ENCODE measurements around the gene KBTBD13.
"Not testable (repeated sequence)": the region's sequence is repeated elsewhere in the genome, so short reads cannot be mapped to it uniquely, and the experiment has no call there.

The KBTBD13 gene

DNA sequence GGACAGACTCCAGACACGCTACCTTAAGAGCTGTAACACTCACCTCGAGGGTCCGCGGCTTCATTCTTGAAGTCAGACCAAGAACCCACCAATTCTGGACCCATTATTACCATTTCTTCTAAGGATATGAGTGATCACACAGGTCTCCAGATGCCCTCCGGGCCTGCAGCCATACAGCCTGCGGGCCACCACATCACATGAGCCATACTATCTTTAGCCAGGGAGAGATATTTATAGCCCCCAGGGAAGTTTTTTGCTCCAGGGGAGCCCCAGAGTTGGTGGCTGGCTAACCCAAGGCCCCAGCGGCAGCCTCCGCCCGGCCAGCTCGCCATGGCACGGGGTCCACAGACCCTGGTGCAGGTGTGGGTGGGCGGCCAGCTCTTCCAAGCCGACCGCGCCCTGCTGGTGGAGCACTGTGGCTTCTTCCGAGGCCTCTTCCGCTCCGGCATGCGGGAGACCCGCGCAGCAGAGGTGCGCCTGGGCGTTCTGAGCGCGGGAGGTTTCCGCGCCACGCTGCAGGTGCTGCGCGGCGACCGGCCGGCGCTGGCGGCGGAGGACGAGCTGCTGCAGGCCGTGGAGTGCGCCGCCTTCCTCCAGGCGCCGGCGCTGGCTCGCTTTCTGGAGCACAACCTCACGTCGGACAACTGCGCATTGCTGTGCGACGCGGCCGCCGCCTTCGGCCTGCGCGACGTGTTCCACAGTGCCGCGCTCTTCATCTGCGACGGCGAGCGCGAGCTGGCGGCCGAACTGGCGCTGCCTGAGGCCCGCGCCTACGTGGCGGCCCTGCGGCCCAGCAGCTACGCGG, at the start of gene KBTBD13:
Gene KBTBD13, plus strand, starts transcription at position 261 of the 805 bp plus-strand sequence. Its CDS starts 70 bp downstream, at position 331.
- no peak for DNase-seq (ENCODE audit: low spot score)

DNA sequence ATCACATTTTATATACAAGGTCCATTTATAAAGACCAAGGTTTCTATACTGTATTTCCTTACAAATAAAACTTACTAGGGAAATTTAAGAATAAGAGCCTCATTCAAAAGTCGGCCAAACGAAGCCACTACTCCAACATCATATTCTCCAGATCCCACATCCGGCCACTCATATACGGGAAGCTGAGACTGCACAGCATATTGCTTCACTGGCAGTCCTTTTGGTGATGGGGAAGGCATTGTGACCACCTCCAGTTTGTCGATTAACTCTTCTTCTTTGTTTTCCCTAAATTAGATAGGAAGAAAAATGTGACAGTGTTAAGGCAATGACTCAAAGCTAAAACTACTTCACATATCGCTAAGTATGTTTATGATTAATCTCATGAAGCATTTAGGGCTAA, 49.8 kb upstream of the KBTBD13 start:
- no peak for DNase-seq (ENCODE audit: low spot score)

DNA sequence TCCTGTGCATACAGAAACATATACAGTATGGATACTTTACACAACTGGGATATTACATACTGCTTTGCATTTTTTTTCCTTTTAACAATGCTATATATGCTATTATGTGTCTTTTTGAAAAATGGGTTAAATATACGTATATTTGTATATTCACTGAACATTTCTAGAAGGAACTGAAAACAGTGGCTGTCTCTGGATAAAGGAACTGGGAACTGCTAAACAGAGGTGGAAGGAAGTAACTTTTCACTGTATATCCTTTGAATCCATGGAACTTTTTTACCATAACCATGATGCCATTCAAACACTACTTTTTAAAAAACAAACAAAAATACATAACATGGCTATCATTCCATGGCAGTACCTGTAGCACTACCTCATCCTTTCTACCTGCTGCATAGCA, 49.0 kb upstream of the KBTBD13 start:
- no peak for DNase-seq (ENCODE audit: low spot score)

DNA sequence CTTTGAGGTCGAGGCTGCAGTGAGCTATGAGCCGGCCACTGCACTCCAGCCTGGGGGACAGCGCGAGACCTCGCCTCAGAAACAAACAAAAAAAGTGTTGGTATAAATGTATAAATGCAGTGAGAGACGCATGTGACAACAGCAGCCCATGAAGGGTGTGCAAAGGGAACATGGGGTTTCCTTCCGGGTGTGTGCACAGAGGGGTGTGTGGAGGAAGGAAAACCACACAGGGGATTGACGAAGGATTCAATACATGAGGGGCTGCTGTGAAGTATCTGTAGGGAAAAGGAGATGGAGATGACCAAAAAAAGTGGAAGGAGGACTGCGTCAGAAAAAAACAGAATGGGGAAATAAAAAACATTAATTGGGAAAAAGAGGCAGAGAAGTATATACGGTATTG, 48.2 kb upstream of the KBTBD13 start:
- no peak for DNase-seq (ENCODE audit: low spot score)

DNA sequence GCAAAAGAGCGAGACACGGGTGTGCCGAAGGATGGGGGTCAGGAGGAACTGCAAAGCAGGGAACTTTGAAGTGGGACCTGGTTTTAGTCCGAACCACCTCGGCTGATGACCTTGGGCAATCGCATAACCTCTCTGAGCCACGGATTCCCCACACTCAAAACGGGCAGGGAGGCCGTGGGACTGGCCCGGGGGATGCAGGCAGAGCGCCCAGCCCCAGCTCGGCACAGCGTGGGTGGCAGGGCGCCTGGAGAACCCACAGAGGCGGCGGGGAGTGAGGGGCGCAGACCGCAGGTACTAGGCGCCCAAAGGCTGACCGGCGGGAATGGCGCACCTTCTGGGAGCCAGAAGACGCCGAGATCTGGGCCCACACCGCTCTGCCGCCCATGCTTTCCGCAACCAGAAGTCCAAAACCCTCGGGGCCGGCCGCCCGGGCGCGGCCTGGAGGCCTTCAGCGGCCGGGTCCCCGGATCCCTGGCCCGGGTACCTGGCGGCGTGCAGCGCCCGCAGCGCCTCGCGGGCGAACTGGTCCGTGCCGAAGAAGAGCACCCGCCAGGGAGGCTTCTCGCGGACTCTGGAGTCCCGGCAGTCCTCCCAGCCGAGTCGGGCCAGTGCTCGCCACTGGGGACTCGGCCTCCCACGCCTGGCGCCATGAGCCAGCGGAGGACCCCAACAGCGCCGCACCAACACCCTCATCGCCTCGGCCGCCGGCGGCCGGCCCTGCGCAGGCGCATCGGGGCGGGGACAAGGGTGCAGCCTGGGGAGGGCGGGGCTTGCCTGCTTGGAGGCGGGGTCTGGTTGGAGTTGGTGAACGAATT, 47.4 kb upstream of the KBTBD13 start, which contains the start of gene MTFMT:
Gene MTFMT, minus strand, starts transcription at position 719 of the 815 bp plus-strand sequence. Its CDS starts 26 bp downstream, at position 693.
- DNase-seq (ENCODE audit: low spot score), result peak; percentile 87

DNA sequence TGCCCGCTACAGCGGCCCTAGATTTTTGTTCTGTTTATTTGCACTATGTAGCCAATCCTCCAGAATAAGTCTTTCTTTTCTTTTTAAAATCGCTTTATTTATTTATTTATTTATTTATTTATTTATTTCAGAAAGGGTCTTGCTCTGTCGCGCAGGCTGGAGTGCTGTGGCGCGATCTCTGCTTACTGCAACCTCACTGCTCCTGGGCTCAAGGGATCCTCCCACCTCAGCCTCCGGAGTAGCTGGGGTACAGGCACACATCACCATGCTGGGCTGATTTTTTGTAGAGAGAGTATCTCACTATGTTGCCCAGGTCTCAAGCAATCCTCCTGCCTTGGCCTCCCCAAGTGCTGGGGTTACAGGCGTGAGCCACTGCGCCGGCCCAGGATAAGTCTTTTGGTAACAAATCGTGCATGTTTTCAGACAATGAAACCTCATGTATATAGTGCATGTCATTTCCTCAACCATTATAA, 46.8 kb upstream of the KBTBD13 start:
- no peak for DNase-seq (ENCODE audit: low spot score)

DNA sequence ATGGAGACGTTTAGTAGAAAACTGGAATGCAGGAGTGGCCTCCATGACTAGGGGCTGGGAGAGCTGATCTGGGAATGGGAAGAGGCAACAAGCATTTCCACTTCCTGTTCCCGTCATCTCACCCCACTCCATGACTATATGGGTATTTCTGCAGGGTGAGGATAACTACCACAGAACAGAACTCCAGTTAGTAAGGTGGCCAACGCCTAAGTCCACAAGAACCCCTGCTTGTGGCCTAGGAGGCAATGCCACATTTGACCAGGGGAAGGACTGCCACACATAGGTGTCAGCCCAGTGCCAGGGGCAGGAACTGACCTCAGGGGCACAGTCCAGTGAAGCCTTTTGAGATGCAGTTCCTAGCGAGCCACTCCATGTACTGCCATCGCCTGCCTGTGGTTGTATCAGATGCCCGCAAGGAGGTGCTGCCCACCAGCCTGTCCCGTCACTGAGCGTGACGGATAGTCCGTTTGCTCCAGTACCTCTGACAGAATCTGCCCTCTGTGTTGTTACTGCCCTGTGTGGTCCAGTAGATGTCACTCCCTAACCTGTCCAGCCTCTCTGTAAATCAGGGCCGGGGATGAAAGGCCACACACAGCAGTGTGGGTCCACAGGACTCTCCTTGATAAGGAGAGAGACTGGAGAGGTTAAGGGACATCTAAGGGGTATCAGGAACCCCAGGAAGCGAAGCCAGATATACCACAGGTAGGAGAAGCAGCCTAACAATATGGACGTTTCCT, 43.6 kb upstream of the KBTBD13 start:
- peak; percentile 55 for DNase-seq (ENCODE audit: low spot score)

DNA sequence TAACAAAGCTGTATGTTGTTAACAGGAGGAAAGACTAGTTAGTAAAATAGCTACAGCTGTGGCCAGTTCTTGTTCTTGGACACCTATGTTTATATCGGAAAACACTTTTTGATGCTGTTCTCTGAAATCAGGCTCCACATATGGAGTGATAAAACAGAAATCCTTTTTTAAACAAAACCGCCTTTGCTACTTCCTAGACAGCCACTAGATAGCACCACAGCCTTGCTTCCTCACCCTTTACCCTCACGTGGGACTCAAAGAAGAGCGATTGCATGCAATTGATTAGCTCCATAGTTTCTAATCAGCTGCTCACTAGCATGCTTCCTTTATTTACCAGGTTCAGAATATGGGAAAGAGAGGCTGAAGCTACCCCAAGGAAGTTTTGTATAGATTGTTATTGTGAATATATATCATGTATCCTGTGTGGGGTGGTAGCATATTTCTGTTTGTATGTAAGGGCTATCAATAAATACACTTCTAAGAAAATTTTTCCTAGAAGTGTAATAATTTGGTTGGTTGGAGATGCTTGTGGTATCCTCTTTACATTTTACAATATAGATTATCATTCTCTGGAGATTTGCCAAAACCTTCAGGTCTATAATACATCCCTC, 42.8 kb upstream of the KBTBD13 start:
- DNase-seq (ENCODE audit: low spot score), result peak; percentile 60

DNA sequence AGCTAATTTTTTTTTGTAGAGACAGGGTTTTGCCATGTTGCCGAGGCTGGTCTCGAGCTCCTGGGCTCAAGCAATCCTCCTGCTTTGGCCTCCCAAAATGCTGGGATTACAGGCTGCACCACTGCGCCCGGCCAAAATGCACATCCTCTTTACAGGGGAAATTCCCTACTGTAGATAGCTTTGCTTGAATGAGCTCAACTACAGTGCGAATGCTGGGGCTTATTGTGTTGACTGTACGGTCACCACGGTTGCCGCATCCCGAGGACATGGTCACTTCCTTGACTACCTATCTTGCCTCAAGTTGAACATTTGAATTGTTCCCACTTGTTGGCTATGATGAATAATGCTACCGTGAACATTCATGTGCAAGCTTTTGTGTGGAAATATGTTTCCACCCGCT, 41.8 kb upstream of the KBTBD13 start:
- DNase-seq (ENCODE audit: low spot score), result no peak

DNA sequence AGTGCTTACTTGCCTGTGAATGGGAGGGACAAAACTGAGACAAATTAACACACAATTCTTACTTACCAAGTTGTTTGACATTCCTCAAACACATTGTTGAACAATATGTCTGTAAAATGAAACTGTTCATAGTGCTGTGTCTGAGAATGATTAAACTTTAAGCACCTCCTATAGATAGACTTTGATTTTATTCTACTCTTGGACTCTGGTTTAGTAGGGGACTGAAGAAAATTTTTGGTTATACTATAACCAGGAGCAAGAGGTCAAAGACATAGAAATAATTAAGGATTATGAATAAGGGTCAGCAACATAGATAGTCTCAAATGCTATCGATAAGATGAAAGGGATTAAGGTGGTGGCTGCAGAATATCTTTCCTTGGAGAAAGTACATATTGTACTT, 39.2 kb upstream of the KBTBD13 start:
- DNase-seq (ENCODE audit: low spot score), result no peak

DNA sequence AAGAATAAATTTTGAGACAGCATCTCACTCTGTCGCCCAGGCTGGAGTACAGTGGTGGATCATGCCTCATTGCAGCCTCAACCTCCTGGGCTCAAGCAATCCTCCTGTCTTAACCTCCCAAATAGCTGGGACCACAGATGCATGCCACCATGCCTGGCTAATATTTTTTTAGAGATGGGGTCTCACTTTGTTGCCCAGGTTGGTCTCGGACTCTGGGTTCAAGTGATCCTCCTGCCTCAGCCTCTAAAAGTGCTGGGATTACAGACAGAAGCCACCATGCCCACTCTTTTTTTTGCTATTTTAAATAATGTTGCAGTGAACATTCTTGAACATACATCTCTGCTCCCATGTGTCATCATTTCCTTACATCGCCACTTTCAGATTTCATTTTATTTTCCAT, 38.1 kb upstream of the KBTBD13 start:
- no peak for DNase-seq (ENCODE audit: low spot score)

DNA sequence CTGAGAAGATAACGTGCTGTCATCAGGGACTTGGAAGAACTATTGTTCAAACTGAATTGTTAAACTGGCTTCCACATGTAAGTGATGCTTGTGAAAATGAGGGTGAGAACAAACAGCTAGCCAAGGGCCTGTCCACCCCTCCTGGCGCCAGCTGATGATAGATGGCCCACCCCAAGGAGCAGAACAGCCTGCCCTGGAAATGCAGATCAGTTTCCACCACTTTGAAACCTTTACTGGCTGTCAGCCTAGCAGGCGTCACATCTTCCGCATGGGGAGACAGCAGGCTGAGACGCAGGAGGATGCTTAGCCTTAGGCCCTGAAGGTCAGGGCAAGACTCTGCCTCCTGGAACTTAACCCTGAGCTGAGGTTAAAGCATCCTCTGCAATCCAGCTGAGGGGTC, 37.7 kb upstream of the KBTBD13 start:
- DNase-seq (ENCODE audit: low spot score), result no peak

DNA sequence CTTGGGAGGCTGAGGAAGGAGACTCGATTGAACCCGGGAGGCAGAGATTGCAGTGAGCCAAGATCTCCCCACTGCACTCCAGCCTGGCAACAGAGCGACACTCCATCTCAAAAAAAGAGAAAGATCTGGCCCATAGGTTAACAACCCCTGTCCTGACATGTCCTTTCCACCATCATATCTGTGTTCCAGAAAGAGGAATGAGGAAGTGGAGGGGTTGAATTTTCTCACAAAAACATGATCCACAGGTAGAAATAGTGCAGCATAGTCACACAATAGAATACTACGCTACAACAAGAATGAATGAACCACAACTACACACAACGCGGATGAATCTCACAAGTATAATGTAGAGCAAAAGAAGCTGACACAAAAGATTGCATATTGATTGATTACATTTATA, 36.1 kb upstream of the KBTBD13 start:
- no peak for DNase-seq (ENCODE audit: low spot score)

DNA sequence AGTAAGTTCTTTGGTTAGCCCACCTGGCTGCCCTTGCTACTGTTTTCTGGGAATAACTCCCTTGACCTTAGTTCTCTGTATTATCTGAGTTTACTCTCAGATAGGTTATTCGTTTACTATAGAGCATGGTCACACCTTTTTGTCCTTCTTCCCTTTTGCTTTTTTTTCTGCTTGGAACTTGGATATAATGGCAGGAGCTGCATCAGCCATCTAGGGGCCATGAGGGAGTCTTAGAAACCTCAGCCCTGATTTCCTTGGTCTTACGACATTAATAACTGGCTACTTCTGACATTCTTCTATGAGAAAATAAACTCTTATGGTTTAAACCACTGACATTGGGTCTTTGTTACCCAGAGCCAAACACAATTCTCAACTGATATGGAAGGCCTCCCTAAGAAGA, 34.8 kb upstream of the KBTBD13 start:
- no peak for DNase-seq (ENCODE audit: low spot score)

DNA sequence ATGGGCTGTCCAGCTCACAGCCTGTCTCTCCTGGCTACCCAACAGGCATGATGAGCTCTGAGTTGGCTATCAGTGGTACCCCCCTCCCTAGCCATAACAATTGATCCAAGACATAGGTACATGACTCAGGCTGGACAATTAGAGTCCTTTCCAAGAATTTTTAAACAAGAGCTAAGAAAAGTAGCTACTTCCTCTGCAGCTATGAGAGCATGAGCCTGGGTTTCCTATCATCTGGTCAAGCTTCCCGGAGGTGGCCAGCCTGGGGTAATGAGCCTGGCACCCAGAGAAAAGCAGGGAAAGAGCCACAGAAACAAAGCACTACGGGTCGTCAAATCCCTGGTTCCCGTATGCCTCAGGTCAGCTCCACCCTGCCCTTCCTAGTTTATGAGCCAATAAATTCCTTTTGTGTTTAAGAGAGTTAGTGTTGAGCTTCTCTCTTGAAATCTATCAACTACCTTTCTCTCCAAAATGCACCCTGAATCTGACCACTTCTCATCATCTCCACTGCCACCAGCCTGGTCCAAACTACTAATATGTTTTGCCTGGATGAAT, 33.7 kb upstream of the KBTBD13 start:
- DNase-seq (ENCODE audit: low spot score), result no peak

DNA sequence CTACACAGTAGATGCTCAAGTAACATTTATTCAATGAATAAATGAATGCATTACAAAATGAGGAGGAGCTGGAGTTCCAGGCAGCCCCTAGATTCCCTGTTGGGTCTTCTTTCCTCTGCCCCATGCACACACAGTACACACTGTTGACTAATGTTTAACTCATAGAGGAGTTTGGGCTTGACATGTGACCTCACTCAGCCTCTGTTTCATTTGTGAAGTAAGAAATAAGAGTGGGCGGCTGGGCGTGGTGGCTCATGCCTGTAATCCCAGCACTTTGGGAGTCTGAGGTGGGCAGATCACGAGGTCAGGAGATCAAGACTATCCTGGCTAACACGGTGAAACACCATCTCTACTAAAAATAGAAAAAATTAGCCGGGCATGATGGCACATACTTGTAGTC, 32.3 kb upstream of the KBTBD13 start:
- DNase-seq (ENCODE audit: low spot score), result not testable (repeated sequence)

DNA sequence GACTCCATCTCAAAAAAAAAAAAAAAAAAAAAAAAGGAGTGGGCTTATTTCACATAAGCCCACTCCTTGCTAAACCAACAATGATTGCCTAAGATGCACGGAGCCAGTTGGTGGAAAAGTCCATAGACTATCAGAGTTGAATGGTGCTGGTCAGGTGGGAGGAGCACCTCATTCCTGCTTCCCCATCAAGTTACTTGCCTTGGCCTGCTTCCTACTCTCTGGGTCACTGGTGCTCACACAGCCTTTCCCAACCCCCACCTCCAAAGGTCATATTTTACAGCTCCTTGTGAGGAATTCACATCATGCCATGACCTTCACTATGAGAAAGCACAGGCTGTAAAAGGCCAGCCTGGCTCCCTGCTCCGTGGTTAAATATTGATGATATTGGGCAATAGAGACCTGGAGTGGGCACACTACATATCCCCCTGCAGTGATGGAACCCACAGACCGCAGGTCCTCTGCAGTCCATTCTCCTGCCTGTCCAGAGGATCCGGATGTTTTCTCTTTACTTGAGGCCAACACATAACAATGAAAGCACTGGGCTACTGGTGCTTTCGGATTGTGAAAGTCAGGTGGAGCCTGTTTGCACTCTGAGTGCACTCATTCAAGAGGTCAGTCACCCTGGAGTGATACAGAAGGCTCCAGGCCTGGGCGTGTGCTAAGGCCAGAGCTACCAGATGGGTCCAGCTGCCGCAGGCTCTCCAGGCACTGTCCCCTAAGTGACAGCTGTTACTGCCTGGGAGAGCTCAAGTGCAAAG, 31.6 kb upstream of the KBTBD13 start, which contains the start of gene SLC51B:
Gene SLC51B, plus strand, starts transcription at position 664 of the 758 bp plus-strand sequence. CDS start 4,618 bp downstream, outside the sequence.
- no peak for DNase-seq (ENCODE audit: low spot score)

DNA sequence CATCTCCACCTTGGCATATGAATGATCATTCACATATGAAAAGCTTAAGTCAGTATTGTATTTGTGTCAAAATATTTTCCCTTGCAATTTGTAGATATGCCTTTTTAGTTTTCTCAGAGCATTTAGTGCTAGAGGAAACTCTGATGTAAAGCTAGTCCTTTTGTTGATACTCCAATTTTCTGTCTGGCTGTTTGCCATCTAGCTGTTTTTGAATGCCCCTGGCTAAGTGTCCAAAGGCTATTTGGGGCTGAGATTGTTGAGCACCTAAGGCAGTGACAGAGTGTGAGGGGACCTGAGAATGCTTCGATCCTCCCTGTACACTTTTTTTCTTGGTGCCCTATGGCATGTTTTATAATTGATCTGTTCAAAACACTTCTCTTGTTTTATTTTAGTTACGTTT, 28.3 kb upstream of the KBTBD13 start:
- no peak for DNase-seq (ENCODE audit: low spot score)

DNA sequence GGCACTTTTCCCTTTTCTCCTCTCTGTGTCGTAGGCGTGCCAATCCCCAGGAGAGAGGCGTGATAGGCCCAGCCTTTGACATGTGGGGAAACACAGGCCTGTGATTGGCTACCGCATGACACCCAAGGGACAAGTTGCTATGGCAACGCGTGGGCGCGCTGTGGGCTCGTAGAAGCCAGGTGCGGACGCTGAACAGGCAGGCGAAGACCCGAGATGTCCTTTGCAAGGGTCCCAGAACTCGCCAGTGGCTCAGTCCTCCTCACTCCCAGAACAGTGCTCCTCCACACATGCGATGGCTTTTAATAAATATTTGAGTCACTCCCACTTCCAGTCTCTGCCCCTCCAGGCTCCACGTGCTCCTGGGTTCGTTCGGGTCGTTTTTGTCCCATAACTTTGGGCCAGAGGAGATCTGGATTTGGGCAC, 27.1 kb upstream of the KBTBD13 start:
- DNase-seq (ENCODE audit: low spot score), result peak; percentile 95

DNA sequence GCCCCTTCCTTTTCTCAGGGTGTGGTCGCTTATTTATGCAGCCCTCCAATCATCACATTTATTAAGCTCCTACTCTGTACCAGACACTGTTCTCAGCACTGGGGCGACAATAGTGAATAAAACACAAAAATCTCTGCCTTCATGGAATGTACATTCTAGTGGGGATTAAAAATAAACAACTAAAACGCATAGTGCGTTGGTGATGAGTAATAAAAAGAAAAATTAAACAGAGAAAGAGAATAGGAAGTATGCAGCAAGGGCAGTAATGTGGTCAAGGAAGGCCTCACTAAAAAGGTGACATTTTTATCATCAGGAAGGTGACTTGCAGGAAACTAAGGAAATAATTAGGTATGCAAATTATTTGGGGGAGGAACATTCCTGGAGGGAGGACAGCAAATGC, 26.3 kb upstream of the KBTBD13 start:
- DNase-seq (ENCODE audit: low spot score), result no peak

DNA sequence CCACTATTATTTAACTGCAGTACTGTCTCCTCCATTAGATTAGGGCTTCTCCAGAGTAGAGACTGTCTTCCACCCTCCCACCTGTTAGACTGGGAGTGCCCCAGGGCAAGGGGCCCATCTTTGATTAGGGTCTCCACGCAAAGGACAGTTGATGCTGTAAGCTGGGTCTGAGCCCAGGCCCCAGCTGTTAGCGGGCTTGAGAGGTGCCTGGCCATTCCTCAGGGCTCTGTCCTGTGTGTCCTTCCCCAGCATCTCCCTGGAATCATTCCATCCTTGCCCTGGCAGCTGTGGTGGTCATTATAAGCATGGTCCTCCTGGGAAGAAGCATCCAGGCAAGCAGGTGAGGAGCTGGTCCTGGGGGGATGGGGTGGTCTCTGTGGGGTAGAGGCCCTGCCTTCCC, 25.3 kb upstream of the KBTBD13 start:
- no peak for DNase-seq (ENCODE audit: low spot score)
